HG03439 (cell line): ENCODE measurements around the gene KIF25.

ENCODE experiments used
- ATAC-seq: cut with Tn5 transposase; IDR thresholded peaks from one replicate; pipeline ENCODE4 v1.9.1; 2021; ENCODE audit warnings: mild to moderate bottlenecking, moderate library complexity; ENCODE audit not compliant: unreplicated experiment

Gene KIF25

DNA sequence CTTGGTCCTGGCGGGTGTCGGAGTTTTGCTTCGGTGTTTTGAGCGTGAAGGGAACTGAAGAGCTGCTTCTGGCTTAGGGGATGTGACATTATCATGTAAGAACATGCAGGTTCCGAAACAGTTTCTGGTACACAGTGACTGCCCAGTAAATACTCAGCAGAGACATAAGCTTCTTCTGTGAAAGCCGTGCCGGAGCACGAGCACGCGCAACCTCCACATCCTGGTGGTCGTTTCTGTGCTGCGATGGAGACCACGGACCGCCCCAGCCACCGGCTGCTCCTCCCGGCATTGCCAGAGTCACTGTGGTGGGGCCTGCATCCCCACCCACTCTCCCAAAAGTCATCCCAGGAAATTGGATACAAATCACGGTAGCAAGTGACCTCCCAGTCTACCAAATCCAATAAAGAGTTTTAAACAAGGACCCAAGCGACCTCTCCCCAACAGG, 18.7 kb downstream of the KIF25 start:
- no peak for ATAC-seq

GRCh38 chr6:168016721-168017525, 19.5 kb downstream of the KIF25 start:
- no peak for ATAC-seq

- no peak for ATAC-seq
These were observed 20.2 kb downstream of the KIF25 start for GRCh38 chr6:168017629-168018028.

- ATAC-seq = no peak
These were observed 21.2 kb downstream of the KIF25 start for GRCh38 chr6:168018664-168019063.

DNA sequence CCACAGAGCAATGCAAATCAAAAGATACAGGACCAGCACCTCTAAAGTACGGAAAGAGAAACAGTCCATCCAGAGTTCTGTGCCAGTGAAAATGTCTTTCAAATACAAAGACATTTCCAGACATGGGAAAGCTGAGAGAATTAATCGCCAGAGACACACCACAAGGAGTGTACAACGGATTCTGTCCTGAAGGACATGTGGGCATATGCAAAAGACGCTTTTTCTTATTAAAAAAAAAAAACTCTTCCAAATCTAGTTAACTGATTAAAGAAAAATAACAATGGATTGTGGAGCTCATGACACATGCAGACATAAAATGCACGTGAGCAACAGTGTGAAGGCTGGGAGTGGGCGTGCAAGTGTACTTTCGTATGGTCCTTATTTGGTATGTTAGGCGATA, 22.8 kb downstream of the KIF25 start:
- ATAC-seq = no peak

GRCh38 chr6:168021581-168021980, 24.1 kb downstream of the KIF25 start:
- ATAC-seq = no peak

- no peak for ATAC-seq
These were observed 25.2 kb downstream of the KIF25 start for GRCh38 chr6:168022488-168023321.

GRCh38 chr6:168024951-168025510, 27.6 kb downstream of the KIF25 start:
- ATAC-seq = no peak

- no peak for ATAC-seq
These were observed 28.6 kb downstream of the KIF25 start for GRCh38 chr6:168025831-168026710.

DNA sequence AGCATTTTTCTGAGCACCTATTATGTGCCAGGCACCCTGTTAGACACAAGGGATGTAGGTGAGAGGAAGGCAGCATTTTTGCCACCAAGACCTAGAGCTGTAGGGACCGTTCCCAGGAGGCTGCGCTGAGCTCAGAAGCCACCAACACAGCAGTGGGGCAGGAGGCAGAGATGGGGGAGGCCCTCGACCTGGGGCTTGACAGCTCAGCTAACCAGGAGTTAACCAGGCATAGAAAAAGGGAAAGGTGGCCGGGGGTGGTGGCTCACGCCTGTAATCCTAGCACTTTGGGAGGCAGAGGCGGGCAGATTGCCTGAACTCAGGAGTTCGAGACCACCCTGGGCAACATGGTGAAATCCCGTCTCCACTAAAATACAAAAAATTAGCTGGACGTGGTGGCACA, 29.5 kb downstream of the KIF25 start:
- ATAC-seq = no peak

- ATAC-seq = no peak
These were observed 30.1 kb downstream of the KIF25 start for GRCh38 chr6:168027521-168027920.

- no peak for ATAC-seq
These were observed 30.7 kb downstream of the KIF25 start for GRCh38 chr6:168028181-168028580.

DNA sequence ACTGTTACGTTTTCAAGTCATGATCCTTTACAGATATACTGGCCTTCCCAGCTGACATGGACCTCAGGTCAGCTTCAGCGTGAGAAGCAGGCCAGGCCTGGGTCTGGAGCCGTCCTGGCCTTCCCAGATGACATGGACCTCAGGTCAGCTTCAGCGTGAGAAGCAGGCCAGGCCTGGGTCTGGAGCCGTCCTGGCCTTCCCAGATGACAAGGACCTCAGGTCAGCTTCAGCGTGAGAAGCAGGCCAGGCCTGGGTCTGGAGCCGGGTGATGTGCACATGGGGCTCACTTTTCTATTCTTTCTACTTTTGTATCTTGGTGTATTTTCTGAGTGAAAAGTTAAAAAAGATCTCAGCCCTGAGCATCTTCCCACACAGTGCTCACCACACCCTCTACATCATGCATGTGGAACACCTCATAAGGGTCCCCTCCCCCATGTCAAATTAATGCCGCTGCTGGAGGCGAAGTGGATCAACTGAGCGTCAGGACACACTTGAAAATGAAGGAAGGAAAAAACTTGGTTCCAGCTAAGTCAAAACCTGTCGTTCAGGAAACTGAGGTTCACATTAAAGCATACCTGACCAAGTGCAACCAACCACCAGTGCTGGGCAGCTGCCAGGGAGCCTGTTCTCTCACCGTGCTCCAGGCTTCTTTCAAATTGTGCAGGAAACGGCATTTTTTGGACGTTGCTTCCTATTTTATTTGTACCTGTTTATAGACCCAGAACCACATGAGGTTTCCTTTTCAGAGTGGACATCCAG, 32.2 kb downstream of the KIF25 start:
- no peak for ATAC-seq

- no peak for ATAC-seq
These were observed 32.8 kb downstream of the KIF25 start for GRCh38 chr6:168030218-168030746.

DNA sequence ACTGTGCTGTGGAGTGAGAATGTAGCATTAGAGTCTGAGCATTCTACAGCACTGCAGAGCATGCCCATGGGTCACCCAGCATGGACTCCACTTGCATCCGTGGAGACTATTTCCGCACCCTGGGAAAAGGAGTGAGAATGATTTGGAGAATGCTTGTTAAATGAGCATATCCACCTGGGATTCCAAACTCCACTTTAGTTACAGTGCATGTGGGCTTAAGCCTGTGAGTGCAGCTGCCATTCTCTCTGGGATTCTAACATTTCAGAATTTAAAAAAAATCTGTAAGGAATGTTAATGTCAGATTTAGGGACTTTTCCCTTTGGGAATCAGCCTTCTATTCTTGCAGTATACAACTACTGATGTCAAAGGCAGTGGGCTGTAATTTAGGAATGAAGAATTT, 33.4 kb downstream of the KIF25 start:
- ATAC-seq = no peak

DNA sequence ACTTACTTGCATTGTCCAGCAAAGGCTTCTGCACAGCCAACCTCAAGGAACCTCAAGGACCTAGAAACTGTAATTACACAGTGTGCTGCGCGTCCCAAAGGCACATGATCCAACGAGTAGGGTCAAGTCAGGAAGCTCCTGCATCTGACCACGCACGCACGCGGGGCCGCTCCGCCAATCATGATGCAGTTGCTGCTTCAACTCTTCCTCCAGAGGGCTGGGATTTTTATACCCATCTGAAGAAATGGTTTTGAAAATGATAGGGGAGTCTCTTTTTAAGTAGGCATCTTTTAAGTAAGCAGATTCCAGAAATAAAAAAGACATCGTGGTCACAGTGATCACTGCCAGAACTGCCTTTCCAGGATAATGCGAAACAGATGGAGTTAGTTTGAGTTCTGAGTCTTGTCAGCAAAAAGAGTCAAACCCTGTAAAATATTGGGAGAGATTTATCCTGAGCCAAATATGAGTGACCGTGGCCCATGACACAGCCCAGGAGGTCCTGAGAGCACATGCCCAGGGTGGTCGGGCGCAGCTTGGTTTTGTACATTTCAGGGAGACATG, 34.0 kb downstream of the KIF25 start:
- no peak for ATAC-seq

DNA sequence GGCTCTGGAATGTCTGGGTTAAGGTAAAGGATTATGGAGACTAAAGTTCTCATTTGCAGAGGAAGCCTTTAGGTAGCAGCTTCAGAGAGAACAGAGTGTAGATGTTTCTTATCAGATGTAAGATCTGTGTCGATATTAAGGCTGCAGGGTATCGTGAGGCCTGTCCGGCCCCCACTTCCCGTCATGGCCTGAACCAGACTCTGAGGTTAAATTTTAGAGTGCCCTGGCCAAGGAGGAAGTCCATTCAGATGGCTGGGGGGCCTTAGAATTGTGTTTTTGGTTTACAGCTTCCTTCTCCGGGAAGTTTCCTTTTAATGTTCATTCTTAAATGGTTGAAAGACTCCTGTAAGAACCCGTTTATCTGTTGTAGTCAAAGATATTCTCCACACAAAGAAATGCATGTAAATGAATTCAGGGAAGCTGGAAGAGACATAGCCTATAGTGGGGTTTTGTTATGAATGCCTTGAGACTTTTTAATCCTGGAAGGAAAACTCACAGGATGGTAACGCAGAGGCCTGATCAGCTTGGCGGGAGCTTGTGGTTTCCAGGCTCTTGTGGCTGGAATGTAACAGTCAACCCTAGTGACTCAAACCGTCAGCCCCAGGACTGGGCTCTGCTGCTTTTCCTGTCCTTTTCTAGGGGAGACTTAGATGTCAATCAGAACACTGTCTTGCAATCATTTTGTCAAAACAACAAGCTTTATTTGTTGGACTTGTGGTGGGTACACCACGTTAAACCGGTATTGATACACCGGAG, 34.7 kb downstream of the KIF25 start:
- no peak for ATAC-seq

GRCh38 chr6:168033791-168034190, 36.3 kb downstream of the KIF25 start:
- no peak for ATAC-seq

DNA sequence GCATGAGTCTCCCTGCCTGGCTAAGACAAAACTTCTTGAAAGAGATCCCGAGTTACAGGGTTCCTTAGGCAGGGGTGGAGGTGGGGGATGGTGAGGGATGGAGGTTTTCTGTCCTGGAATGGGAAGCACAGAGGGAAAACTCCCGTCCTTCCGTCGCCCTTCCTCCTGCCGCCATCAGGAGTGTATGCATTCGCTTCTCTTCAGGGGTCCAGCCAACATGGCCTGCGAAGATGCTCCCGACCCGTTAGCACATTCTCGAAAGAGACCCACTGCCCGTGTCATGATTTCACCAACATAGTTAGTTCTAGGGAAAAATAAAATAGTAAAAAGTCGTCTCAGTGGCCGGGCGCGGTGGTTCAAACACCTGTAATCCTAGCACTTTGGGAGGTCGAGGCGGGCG, 37.1 kb downstream of the KIF25 start:
- ATAC-seq = no peak
